ENCODE measurements around the gene TOX4. TPM values are rescaled to one million over a fixed set of nuclear protein-coding genes. Genes with fewer than 3 reads are reported as not detected.

The TOX4 gene
- total RNA-seq, 1 donor from 2014 or later: 63.0 TPM

DNA sequence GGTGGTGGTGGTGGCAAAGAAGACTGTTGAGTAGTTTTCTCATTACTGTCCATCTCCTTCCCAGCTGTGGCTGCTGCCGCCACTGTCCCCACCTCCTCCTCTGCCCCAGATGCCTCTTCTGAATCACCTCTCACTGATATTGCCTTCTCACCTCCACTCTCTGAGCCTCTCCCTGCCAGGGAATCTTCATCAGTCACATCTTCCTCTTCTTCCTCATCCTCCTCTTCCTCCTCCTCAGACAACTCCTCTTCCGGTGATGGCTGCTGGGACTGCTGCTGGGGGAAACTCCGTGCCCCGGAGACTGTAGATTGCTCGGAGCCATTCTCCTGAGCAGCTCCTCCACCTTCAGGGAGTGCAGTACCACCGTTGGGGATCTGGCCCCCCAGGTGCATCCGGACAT lies 46.2 kb downstream of the TOX4 start:
- peaks cover 15% of the 10 kb centered on the region for H3K27me3 Mint-ChIP-seq (ENCODE audit: unreplicated experiment)
- TF ChIP-seq, protein P1, sequence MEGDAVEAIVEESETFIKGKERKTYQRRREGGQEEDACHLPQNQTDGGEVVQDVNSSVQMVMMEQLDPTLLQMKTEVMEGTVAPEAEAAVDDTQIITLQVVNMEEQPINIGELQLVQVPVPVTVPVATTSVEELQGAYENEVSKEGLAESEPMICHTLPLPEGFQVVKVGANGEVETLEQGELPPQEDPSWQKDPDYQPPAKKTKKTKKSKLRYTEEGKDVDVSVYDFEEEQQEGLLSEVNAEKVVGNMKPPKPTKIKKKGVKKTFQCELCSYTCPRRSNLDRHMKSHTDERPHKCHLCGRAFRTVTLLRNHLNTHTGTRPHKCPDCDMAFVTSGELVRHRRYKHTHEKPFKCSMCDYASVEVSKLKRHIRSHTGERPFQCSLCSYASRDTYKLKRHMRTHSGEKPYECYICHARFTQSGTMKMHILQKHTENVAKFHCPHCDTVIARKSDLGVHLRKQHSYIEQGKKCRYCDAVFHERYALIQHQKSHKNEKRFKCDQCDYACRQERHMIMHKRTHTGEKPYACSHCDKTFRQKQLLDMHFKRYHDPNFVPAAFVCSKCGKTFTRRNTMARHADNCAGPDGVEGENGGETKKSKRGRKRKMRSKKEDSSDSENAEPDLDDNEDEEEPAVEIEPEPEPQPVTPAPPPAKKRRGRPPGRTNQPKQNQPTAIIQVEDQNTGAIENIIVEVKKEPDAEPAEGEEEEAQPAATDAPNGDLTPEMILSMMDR (IDR thresholded peaks at IDR 0.05; ENCODE audit: partially characterized antibody, unreplicated experiment): no peak
- H3K36me3 Mint-ChIP-seq (ENCODE audit: unreplicated experiment): peaks cover 22% of the 10 kb centered on the region
- H3K27ac Mint-ChIP-seq (ENCODE audit: unreplicated experiment): no peak overlapping the region
- H3K4me3 Mint-ChIP-seq (ENCODE audit: unreplicated experiment): no peak overlapping the region
- peaks cover 13% of the 10 kb centered on the region for H3K9me3 Mint-ChIP-seq (ENCODE audit: unreplicated experiment)
- DNase-seq: no peak
- peaks cover 8% of the 10 kb centered on the region for H3K4me1 Mint-ChIP-seq (ENCODE audit: low read depth, unreplicated experiment)

DNA sequence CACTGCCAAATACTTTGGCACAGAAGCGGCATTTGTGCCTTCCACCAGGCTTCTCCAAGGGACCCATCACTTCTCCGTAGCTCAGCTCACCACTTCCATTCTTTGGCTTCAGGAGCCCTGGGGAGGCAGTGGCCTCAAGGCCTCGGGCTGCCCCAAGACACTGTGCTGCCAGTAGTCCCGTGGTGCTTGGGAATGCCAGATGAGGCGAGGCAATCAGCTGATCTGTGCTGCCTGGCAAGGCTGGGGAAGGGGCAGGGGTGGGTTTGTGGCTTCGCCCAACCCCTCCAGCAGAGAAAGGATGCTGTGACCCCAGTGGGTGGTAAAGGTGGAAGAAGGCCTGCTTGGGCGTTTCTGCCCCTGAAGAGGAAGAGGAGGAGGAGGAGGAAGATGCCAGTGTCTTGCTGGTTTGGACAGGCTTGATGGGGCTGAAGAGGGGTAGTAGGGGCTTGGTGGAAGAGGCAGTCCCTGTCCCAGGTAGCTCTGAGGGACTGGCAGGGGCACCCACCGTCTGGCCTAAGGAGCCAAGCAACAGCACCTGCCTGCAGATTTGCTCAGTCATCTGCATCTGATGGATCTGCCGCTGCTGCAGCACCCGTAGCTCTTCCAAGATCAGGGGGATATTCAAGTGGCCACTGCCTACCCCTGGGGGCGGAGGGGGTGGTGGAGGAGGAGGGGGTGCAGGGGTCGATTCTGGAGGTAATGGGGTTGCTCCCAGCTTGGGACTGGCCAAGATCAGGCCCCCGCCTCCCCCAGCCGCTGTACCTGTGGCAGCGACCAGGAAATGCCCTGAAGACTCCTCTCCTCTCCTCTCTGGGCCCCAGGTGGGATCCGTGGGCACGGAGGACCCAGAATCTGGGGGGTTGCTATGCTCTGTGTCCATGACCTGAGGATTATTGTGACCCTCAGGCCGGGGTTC lies 47.8 kb downstream of the TOX4 start:
- Mint-ChIP-seq H3K4me1 (ENCODE audit: low read depth, unreplicated experiment) (peaks cover 8% of the 10 kb centered on the region), H3K27me3 (ENCODE audit: unreplicated experiment) (peaks cover 20% of the 10 kb centered on the region), H3K27ac (ENCODE audit: unreplicated experiment) (peak overlapping the region; percentile 97), H3K36me3 (ENCODE audit: unreplicated experiment) (peaks cover 17% of the 10 kb centered on the region), H3K4me3 (ENCODE audit: unreplicated experiment) (peak overlapping the region; percentile 93), H3K9me3 (ENCODE audit: unreplicated experiment) (peaks cover 9% of the 10 kb centered on the region)
- TF ChIP-seq, protein P1 (IDR thresholded peaks at IDR 0.05; ENCODE audit: partially characterized antibody, unreplicated experiment): no peak
- no peak for DNase-seq

DNA sequence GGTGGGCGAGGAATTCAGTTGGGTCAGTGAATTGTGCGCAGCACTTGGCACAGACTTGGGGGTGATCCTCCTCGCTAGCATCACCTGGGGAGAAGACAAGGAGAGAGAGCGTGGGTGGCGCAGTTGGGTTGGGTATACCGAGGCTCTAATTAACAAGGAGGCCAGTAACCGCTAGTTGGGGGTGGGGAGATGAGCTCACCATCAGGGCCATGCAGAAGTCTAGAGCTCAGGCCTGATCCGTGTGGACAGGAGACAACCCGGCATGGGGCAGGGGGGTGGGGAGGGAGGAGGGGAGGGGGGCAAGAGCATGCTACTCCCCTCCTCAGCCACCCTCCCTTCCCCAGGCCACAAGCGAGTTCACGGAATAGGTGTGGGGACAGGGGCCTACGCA lies 48.6 kb downstream of the TOX4 start:
- Mint-ChIP-seq H3K4me3 (ENCODE audit: unreplicated experiment) (peak overlapping the region; percentile 93), H3K9me3 (ENCODE audit: unreplicated experiment) (peaks cover 9% of the 10 kb centered on the region), H3K4me1 (ENCODE audit: low read depth, unreplicated experiment) (peaks cover 8% of the 10 kb centered on the region), H3K27me3 (ENCODE audit: unreplicated experiment) (peaks cover 19% of the 10 kb centered on the region), H3K36me3 (ENCODE audit: unreplicated experiment) (peaks cover 13% of the 10 kb centered on the region), H3K27ac (ENCODE audit: unreplicated experiment) (peak overlapping the region; percentile 97)
- TF ChIP-seq, protein P1 (IDR thresholded peaks at IDR 0.05; ENCODE audit: partially characterized antibody, unreplicated experiment): no peak
- DNase-seq: peak; percentile 30

DNA sequence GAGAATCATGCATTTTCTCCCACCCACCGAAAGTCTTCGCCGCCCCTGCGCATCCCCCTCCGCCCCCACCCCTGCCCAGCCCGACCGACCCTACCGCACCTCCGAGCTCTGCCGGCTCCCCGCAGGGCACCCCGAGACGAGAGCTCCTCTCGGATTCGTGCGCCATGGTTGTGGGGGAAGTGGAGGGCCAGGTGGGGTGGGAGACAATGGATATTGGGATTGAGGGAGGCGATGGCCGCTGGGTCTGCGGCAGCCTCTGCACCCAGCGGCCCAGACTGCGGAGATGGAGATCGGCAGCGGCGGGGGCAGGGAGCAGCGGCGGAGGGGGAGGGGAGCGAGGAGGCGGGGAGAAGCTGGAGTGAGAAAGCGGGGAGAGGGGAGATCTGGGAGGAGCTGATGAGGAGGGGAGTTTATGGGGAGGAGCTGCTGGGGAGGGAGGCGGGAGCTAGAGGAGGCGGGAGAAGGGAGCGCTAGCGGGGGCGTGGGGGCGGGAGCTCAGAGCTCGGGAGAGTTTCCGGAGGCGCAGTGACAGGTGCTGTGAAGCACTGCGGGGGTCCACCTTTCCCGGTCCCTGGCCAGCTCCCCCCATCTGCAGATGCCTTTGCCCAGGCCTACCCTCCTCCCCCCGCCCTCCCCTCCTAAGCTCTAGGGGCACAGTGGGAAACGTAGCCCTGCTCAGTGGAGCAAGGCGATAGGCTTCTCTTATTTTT lies 49.1 kb downstream of the TOX4 start, which contains the start of gene SALL2:
SALL2 (minus strand) TSS at position 385 of the 710 bp plus-strand sequence; CDS start at position 166, 219 bp downstream.
- H3K36me3 Mint-ChIP-seq (ENCODE audit: unreplicated experiment): peaks cover 10% of the 10 kb centered on the region
- H3K27ac Mint-ChIP-seq (ENCODE audit: unreplicated experiment): peak within 1 kb of the TSS; percentile 97

More for the DNA sequence above, 49.1 kb downstream of the TOX4 start, which contains the start of gene SALL2:
- Mint-ChIP-seq H3K4me3 (ENCODE audit: unreplicated experiment) (peak within 1 kb of the TSS; percentile 93), H3K4me1 (ENCODE audit: low read depth, unreplicated experiment) (peaks cover 8% of the 10 kb centered on the region), H3K27me3 (ENCODE audit: unreplicated experiment) (peaks cover 19% of the 10 kb centered on the region), H3K9me3 (ENCODE audit: unreplicated experiment) (peaks cover 9% of the 10 kb centered on the region)
- DNase-seq: peak; percentile 91
- TF ChIP-seq, protein P1 (IDR thresholded peaks at IDR 0.05; ENCODE audit: partially characterized antibody, unreplicated experiment): no peak

Data from glutamatergic neuron (in vitro differentiated cells).